IPS-18a (cell line): Measurements from ENCODE around the gene SCAMP4.

ENCODE experiments used
- H3K27ac ChIP-seq: one replicate; pipeline ENCODE4 v1.5.1; 2013; ENCODE audit warnings: low read length
- H3K27me3 ChIP-seq: one replicate; pipeline ENCODE4 v1.6.1; 2013; ENCODE audit warnings: mild to moderate bottlenecking, low read length; ENCODE audit not compliant: control insufficient read depth, insufficient read depth
- H3K36me3 ChIP-seq: one replicate; pipeline ENCODE4 v1.6.1; 2013; ENCODE audit warnings: low read depth, low read length; ENCODE audit not compliant: control insufficient read depth
- H3K4me1 ChIP-seq: one replicate; pipeline ENCODE4 v1.6.1; 2013; ENCODE audit warnings: low read depth, low read length; ENCODE audit not compliant: control insufficient read depth
- H3K4me3 ChIP-seq: one replicate; pipeline ENCODE4 v1.5.1; 2013; ENCODE audit warnings: low read length
- H3K9ac ChIP-seq: one replicate; pipeline ENCODE4 v1.6.1; 2013; ENCODE audit warnings: mild to moderate bottlenecking, low read length, moderate library complexity
- H3K9me3 ChIP-seq: one replicate; pipeline ENCODE4 v1.6.1; 2013; ENCODE audit warnings: low read depth, low read length; ENCODE audit not compliant: control insufficient read depth

Gene SCAMP4

GRCh38 chr19:1936916-1937610 lies 31.9 kb downstream of the SCAMP4 start:
- Histone ChIP-seq H3K27ac (no peak overlapping the region), H3K4me1 (no peaks in the 10 kb centered on the region), H3K27me3 (no peaks in the 10 kb centered on the region), H3K36me3 (no peaks in the 10 kb centered on the region), H3K4me3 (no peak overlapping the region), H3K9me3 (no peaks in the 10 kb centered on the region), H3K9ac (no peak overlapping the region)

GRCh38 chr19:1938071-1938470 lies 32.9 kb downstream of the SCAMP4 start:
- Histone ChIP-seq H3K27me3 (no peaks in the 10 kb centered on the region), H3K4me1 (peaks cover 2% of the 10 kb centered on the region), H3K4me3 (no peak overlapping the region), H3K27ac (no peak overlapping the region), H3K9me3 (no peaks in the 10 kb centered on the region), H3K9ac (no peak overlapping the region), H3K36me3 (no peaks in the 10 kb centered on the region)

DNA sequence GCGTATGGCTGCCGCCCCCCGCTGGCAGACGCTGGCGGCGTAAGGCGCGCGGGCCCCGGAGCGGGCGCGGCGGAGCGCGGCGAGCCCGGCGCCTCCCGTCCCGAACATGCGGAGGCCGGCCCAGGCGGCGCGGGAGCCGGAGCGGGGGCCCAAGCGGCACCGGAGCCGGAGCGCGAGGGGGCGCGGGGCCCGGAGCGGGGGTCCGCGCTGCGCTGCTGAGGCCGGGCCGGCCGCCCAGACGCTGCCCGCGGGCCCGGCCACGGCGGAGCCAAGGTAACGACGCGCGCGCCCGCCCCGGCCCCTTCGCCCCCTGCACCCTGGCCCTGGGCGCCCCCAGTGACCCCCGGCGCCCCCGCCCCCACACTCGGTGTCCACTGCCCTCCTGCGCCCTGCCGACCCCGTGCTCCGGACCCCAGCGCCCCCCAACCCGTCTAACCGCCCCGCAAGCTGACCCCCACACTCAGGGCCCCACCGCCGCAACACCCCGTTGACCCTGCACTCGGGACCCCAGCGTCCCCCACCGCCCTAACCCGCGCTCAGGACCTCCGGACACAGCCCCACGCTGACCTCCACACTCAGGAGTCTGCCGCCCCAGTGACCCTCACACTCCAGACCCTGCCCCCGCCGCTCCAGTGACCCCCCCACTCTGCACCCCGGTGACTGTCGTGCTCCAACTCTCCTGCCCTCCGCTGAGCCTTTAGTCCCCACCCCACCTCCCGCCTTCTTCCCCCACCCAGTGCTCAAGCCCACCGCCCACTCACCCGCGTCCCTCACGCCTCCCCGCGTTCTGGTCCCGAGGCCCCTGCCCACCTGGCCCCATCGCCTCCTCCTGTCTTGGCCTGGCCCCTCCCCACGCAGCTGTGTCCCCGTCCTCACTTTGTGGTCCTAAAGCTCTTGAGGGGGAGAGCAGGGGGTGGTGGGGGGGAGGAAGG lies 36.2 kb downstream of the SCAMP4 start, which contains the start of gene CSNK1G2:
Gene CSNK1G2 (plus strand): TSS at position 27 of the 932 bp plus-strand sequence. CDS start 28,601 bp downstream, outside the sequence.
- Histone ChIP-seq H3K4me3 (peak within 1 kb of the TSS; percentile 97), H3K9ac (peak within 1 kb of the TSS; percentile 89), H3K36me3 (no peaks in the 10 kb centered on the region), H3K27me3 (no peaks in the 10 kb centered on the region), H3K27ac (peak within 1 kb of the TSS; percentile 84), H3K4me1 (peaks cover 5% of the 10 kb centered on the region), H3K9me3 (no peaks in the 10 kb centered on the region)

- Histone ChIP-seq H3K36me3 (no peaks in the 10 kb centered on the region), H3K9ac (peak overlapping the region; percentile 89), H3K9me3 (no peaks in the 10 kb centered on the region), H3K27me3 (no peaks in the 10 kb centered on the region), H3K4me1 (peaks cover 5% of the 10 kb centered on the region), H3K4me3 (peak overlapping the region; percentile 97), H3K27ac (peak overlapping the region; percentile 84)
These were observed 37.1 kb downstream of the SCAMP4 start for GRCh38 chr19:1942078-1942933.

GRCh38 chr19:1942934-1943555 lies 37.8 kb downstream of the SCAMP4 start:
- no peaks in the 10 kb centered on the region for H3K9me3 ChIP-seq
- no peak overlapping the region for H3K27ac ChIP-seq
- no peaks in the 10 kb centered on the region for H3K27me3 ChIP-seq
- peak overlapping the region; percentile 97 for H3K4me3 ChIP-seq
- H3K4me1 ChIP-seq: peaks cover 5% of the 10 kb centered on the region
- peak overlapping the region; percentile 89 for H3K9ac ChIP-seq
- H3K36me3 ChIP-seq: no peaks in the 10 kb centered on the region

- H3K9me3 ChIP-seq: no peaks in the 10 kb centered on the region
- no peak overlapping the region for H3K27ac ChIP-seq
- H3K27me3 ChIP-seq: no peaks in the 10 kb centered on the region
- H3K9ac ChIP-seq: no peak overlapping the region
- H3K4me1 ChIP-seq: peaks cover 5% of the 10 kb centered on the region
- H3K4me3 ChIP-seq: peak overlapping the region; percentile 97
- H3K36me3 ChIP-seq: no peaks in the 10 kb centered on the region
These were observed 38.5 kb downstream of the SCAMP4 start for GRCh38 chr19:1943661-1944087.

- H3K9ac ChIP-seq: no peak overlapping the region
- no peaks in the 10 kb centered on the region for H3K9me3 ChIP-seq
- H3K4me1 ChIP-seq: peaks cover 5% of the 10 kb centered on the region
- no peaks in the 10 kb centered on the region for H3K27me3 ChIP-seq
- no peak overlapping the region for H3K27ac ChIP-seq
- no peak overlapping the region for H3K4me3 ChIP-seq
- H3K36me3 ChIP-seq: no peaks in the 10 kb centered on the region
These were observed 39.1 kb downstream of the SCAMP4 start for GRCh38 chr19:1944088-1944915.

DNA sequence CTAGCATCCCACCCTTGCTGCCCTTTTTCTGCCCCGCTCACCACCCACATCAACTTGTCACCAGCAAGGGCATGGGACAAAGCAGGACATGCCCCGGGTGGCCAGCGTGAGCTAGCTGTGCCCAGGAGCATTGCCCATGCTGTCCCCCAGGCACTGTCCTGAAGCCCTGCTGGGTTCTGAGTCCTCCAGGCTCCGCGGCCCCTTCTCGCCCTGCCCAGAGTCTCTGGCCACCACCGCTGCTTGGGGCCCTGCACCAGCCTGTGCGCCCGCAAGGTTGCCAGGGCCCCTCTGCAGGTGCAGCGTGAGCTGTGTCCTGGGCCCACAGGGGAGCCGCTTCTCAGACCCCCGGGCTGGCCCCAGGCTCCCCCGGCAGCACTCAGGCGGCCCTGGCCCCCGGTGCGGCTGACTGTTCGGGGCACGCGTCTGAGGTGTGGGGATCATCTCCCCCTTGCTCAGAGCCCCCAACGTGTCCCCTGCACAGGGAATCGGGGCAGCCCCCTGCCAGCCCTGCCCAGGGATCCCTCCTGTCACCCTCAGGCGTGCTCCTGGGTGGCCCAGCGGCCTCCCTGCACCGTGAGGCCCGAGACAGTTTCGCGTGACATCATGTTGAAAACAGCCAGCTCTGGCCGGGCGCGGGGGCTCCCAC lies 39.8 kb downstream of the SCAMP4 start:
- Histone ChIP-seq H3K27me3 (no peaks in the 10 kb centered on the region), H3K36me3 (no peaks in the 10 kb centered on the region), H3K4me1 (peaks cover 5% of the 10 kb centered on the region), H3K4me3 (no peak overlapping the region), H3K9ac (no peak overlapping the region), H3K27ac (no peak overlapping the region), H3K9me3 (no peaks in the 10 kb centered on the region)

DNA sequence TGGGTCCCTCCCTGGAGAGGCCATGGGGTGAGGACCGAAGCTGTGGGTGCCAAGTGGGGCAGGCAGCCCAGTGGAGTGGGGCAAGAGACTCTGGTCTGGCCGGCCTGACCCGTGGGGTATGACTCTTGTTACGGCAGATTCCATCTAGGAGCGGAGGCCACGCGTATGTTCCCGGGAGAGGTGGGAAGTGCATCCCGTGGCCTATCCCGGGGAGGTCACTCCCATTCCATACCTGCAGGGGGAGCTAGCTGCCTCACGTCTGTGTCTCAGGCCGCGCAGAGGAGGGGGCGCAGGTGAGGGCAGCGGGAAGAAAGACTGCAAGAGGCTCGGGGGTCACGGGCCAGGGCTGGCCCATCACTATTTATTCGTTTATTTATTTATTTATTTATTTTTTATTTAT lies 40.7 kb downstream of the SCAMP4 start:
- Histone ChIP-seq H3K36me3 (no peaks in the 10 kb centered on the region), H3K4me3 (no peak overlapping the region), H3K4me1 (peaks cover 5% of the 10 kb centered on the region), H3K9me3 (no peaks in the 10 kb centered on the region), H3K9ac (no peak overlapping the region), H3K27ac (no peak overlapping the region), H3K27me3 (no peaks in the 10 kb centered on the region)

GRCh38 chr19:1947651-1948209 lies 42.5 kb downstream of the SCAMP4 start:
- Histone ChIP-seq H3K36me3 (no peaks in the 10 kb centered on the region), H3K27me3 (no peaks in the 10 kb centered on the region), H3K9me3 (no peaks in the 10 kb centered on the region), H3K4me1 (peaks cover 5% of the 10 kb centered on the region), H3K9ac (no peak overlapping the region), H3K27ac (no peak overlapping the region), H3K4me3 (no peak overlapping the region)
